ENCODE results near the gene LPAR1. TPM values are rescaled to one million over a fixed set of nuclear protein-coding genes. Genes with fewer than 3 reads are reported as not detected.

LPAR1 gene
- total and polyA plus RNA-seq, 9 of the 15 experiments (the other 6 are each of a cell fraction or from before 2014, with no cell fraction given) = 0.13 TPM; not detected in 8

DNA sequence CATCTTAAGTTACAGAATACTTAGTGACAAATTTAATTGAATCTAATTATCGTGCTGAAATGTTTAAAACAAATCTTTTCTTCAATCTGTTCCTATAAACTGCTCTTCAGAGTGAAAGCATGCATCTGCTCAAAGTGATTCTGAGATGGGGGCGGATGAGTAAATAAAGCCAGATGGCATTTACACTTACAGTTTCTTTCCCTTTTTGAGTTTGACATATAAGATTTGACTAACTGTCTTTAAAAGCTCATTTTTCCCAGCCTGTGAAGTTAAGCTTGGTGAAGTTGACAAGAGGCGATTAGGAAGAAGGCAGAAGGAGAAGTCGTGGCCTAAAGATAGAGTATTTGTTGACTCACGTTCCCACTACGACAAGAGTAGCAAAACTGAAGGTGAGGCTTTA, 137.4 kb downstream of the LPAR1 start:
- no peaks in the 10 kb centered on the region for H3K79me2 ChIP-seq (ENCODE audit: control insufficient read depth, insufficient read depth, low read length)
- H2AFZ ChIP-seq (ENCODE audit: low read depth, low read length) = no peak overlapping the region
- no peaks in the 10 kb centered on the region for H4K20me1 ChIP-seq (replicated peaks; ENCODE audit: control insufficient read depth, insufficient read depth, low read length)
- H3K4me3 ChIP-seq = no peak overlapping the region
- ATAC-seq (no peak), DNase-seq (ENCODE audit: extremely low read depth in 1 of 4, low spot score in 3 of 4) (no peak), FAIRE-seq (no peak)
- WGBS (ENCODE audit: insufficient coverage, low coverage, missing lambda C conversion rate) = 0% methylated on average over 6 of the region's 6 CpGs
- H3K27ac ChIP-seq (ENCODE audit: extremely low read depth, low read depth, low read length) = no peak overlapping the region
- H3K9ac ChIP-seq (ENCODE audit: insufficient read depth in 1 of 2, low read depth in 2 of 2, low read length in 2 of 2) = no peak overlapping the region
- H3K4me1 ChIP-seq (replicated peaks in 1 of 2; ENCODE audit: control insufficient read depth in 2 of 2, insufficient read depth in 2 of 2, low read length in 2 of 2) = no peaks in the 10 kb centered on the region
- POLR2A ChIA-PET = interaction anchor here (0.6 kb wide), 1 partner anchor 219 kb away, joined by 3 read pairs; no protein-coding TSS in a partner anchor
- no peak overlapping the region for H3K4me2 ChIP-seq (ENCODE audit: insufficient read depth, low read length)
- in situ Hi-C loops (cut with MboI) = no loop called here
- no TSS peak for BruUV-seq (replicated peaks)
- no peak for TF ChIP-seq TRIM24 (IDR thresholded peaks at IDR 0.05)
- H3K27me3 ChIP-seq (ENCODE audit: control insufficient read depth in 2 of 2, insufficient read depth in 2 of 2, low read length in 2 of 2) = no peaks in the 10 kb centered on the region
- CTCF ChIA-PET (ENCODE audit: low intra/inter-chr PET ratio) = no interaction called here
- intact Hi-C loops (cut with micrococcal nuclease) = no loop called here
- H3K9me3 ChIP-seq (replicated peaks; ENCODE audit: control insufficient read depth, insufficient read depth, low read depth, low read length) = no peaks in the 10 kb centered on the region
- H3K9me1 ChIP-seq (ENCODE audit: control insufficient read depth, insufficient read depth, low read length) = no peaks in the 10 kb centered on the region
- no peaks in the 10 kb centered on the region for H3K36me3 ChIP-seq (ENCODE audit: control insufficient read depth, insufficient read depth, low read length)

DNA sequence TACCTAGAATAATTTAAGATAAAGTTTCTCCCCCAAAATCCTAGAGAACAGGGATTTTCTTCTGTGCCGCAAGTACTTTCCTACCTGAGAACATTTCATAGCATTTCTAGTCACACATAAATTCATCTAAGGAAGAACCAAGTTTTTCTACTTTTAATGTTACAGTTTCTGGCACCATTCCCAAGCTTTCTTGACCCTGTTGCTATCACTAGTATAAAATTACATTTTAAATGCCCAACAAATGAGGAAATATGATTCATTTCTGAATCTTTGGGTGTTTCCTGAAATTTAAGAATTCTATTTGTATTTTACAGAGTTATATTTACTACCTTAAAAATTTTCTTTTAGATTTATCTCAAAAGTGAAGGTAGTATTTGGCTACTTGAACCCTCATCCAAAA, 137.8 kb downstream of the LPAR1 start:
- ChIA-PET CTCF (ENCODE audit: low intra/inter-chr PET ratio) (no interaction called here), POLR2A (interaction anchor here (0.6 kb wide), 1 partner anchor 219 kb away, joined by 3 read pairs; no protein-coding TSS in a partner anchor)
- DNase-seq (ENCODE audit: extremely low read depth in 1 of 4, low spot score in 3 of 4) (no peak), ATAC-seq (no peak), FAIRE-seq (no peak)
- H4K20me1 ChIP-seq (replicated peaks; ENCODE audit: control insufficient read depth, insufficient read depth, low read length) = no peaks in the 10 kb centered on the region
- no peak overlapping the region for H3K4me3 ChIP-seq
- no peak overlapping the region for H3K4me2 ChIP-seq (ENCODE audit: insufficient read depth, low read length)
- H3K9me1 ChIP-seq (ENCODE audit: control insufficient read depth, insufficient read depth, low read length) = no peaks in the 10 kb centered on the region
- in situ Hi-C loops (cut with MboI) (no loop called here), intact Hi-C loops (cut with micrococcal nuclease) (no loop called here)
- H3K36me3 ChIP-seq (ENCODE audit: control insufficient read depth, insufficient read depth, low read length) = no peaks in the 10 kb centered on the region
- 0% methylated on average over 1 of the region's 1 CpG for WGBS (ENCODE audit: insufficient coverage, low coverage, missing lambda C conversion rate)
- H3K9me3 ChIP-seq (replicated peaks; ENCODE audit: control insufficient read depth, insufficient read depth, low read depth, low read length) = no peaks in the 10 kb centered on the region
- H3K27ac ChIP-seq (ENCODE audit: extremely low read depth, low read depth, low read length) = no peak overlapping the region
- H3K9ac ChIP-seq (ENCODE audit: insufficient read depth in 1 of 2, low read depth in 2 of 2, low read length in 2 of 2) = no peak overlapping the region
- no peaks in the 10 kb centered on the region for H3K79me2 ChIP-seq (ENCODE audit: control insufficient read depth, insufficient read depth, low read length)
- H3K27me3 ChIP-seq (ENCODE audit: control insufficient read depth in 2 of 2, insufficient read depth in 2 of 2, low read length in 2 of 2) = no peaks in the 10 kb centered on the region
- H2AFZ ChIP-seq (ENCODE audit: low read depth, low read length) = no peak overlapping the region
- H3K4me1 ChIP-seq (replicated peaks in 1 of 2; ENCODE audit: control insufficient read depth in 2 of 2, insufficient read depth in 2 of 2, low read length in 2 of 2) = no peaks in the 10 kb centered on the region
- no TSS peak for BruUV-seq (replicated peaks)
- TF ChIP-seq, protein P1, sequence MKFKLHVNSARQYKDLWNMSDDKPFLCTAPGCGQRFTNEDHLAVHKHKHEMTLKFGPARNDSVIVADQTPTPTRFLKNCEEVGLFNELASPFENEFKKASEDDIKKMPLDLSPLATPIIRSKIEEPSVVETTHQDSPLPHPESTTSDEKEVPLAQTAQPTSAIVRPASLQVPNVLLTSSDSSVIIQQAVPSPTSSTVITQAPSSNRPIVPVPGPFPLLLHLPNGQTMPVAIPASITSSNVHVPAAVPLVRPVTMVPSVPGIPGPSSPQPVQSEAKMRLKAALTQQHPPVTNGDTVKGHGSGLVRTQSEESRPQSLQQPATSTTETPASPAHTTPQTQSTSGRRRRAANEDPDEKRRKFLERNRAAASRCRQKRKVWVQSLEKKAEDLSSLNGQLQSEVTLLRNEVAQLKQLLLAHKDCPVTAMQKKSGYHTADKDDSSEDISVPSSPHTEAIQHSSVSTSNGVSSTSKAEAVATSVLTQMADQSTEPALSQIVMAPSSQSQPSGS (CRISPR knock-in tag; IDR thresholded peaks at IDR 0.05) = no peak
- TF ChIP-seq SAFB2 (IDR thresholded peaks at IDR 0.05; ENCODE audit: borderline replicate concordance, low read depth, low read length, severe bottlenecking) (no peak), CREBBP (IDR thresholded peaks at IDR 0.05; ENCODE audit: low read depth, low read length) (no peak), CBFB (CRISPR knock-in tag; IDR thresholded peaks at IDR 0.05) (no peak), ZNF212 (CRISPR knock-in tag; IDR thresholded peaks at IDR 0.05) (no peak), NONO (IDR thresholded peaks at IDR 0.05; ENCODE audit: low read depth in 2 of 2, low read length in 1 of 2) (no peak), STAT5A (IDR thresholded peaks at IDR 0.05; ENCODE audit: borderline replicate concordance, low read length) (no peak)
- TF ChIP-seq, protein P2, sequence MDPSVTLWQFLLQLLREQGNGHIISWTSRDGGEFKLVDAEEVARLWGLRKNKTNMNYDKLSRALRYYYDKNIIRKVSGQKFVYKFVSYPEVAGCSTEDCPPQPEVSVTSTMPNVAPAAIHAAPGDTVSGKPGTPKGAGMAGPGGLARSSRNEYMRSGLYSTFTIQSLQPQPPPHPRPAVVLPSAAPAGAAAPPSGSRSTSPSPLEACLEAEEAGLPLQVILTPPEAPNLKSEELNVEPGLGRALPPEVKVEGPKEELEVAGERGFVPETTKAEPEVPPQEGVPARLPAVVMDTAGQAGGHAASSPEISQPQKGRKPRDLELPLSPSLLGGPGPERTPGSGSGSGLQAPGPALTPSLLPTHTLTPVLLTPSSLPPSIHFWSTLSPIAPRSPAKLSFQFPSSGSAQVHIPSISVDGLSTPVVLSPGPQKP (CRISPR knock-in tag; IDR thresholded peaks at IDR 0.05) = no peak
- TF ChIP-seq, protein P3, sequence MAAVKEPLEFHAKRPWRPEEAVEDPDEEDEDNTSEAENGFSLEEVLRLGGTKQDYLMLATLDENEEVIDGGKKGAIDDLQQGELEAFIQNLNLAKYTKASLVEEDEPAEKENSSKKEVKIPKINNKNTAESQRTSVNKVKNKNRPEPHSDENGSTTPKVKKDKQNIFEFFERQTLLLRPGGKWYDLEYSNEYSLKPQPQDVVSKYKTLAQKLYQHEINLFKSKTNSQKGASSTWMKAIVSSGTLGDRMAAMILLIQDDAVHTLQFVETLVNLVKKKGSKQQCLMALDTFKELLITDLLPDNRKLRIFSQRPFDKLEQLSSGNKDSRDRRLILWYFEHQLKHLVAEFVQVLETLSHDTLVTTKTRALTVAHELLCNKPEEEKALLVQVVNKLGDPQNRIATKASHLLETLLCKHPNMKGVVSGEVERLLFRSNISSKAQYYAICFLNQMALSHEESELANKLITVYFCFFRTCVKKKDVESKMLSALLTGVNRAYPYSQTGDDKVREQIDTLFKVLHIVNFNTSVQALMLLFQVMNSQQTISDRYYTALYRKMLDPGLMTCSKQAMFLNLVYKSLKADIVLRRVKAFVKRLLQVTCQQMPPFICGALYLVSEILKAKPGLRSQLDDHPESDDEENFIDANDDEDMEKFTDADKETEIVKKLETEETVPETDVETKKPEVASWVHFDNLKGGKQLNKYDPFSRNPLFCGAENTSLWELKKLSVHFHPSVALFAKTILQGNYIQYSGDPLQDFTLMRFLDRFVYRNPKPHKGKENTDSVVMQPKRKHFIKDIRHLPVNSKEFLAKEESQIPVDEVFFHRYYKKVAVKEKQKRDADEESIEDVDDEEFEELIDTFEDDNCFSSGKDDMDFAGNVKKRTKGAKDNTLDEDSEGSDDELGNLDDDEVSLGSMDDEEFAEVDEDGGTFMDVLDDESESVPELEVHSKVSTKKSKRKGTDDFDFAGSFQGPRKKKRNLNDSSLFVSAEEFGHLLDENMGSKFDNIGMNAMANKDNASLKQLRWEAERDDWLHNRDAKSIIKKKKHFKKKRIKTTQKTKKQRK (IDR thresholded peaks at IDR 0.05; ENCODE audit: borderline replicate concordance, low read depth, low read length) = no peak

All from K562 (cell line).